ENCODE results near the gene PPIB.
"Not testable (repeated sequence)": the region's sequence is repeated elsewhere in the genome, so short reads cannot be mapped to it uniquely, and the experiment has no call there.

Gene PPIB

GRCh38 chr15:64110108-64110701 is 52.6 kb downstream of the PPIB start:
- DNase-seq (ENCODE audit: low read depth): not testable (repeated sequence)

- no peak for DNase-seq (ENCODE audit: low read depth)
Observed at GRCh38 chr15:64107337-64107736, 55.5 kb downstream of the PPIB start.
